SU-DHL-6 (cell line): ENCODE data around the gene ACER2.

Source experiments
- CTCF ChIP-seq: fragments of 200-600 bp; sonication (generic); IDR thresholded peaks from one replicate; pipeline ENCODE4 v1.5.1; 2017; ENCODE audit warnings: antibody characterized with exemption, mild to moderate bottlenecking, low read length, moderate library complexity; ENCODE audit not compliant: insufficient read depth, poor library complexity, severe bottlenecking
- EZH2phosphoT487 ChIP-seq: fragments of 200-600 bp; sonication (generic), shearing (Covaris generic); conservative IDR thresholded peaks from 2 replicates; pipeline ENCODE4 v1.6.1; 2018; ENCODE audit warnings: mild to moderate bottlenecking, antibody characterized with exemption, low read length, moderate library complexity, mixed read lengths

DNA sequence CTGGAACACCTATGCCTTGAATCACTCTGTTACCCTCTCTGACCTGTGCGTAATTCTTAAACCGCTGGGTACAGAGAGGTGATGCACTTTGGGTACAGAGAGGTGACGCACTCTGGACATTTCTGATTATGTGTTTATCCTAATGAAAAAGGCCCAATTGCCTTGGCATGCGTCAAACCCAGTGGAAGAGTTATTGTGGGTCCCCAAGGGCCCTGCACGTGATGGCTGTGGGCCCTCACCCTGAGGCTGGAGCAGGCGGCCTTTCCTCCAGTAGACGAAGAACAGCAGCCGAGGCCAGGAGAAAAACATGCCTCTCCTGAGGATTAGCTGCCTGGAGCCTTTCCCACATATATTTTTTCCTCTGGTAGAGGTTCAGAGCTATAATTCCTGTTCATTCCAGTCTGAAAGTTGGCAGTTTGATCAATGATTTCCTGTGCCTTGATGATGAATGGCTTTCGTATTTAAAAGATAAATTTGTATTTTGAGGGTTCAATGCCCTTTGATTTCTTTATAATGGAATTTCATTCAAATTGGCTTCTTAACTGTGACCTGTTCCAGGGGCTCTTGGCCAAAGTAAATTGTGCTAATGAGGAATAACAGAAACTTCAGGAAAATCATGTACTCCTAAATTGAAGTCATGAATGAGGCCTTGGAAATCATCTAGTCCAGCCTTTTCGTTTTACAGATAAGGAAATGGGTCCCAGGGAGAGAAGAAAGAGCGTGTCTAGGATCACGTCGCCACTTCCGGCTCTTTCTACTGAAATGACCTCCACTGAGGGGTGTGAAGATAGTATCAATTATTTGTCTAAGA lies 22.8 kb downstream of the ACER2 start:
- TF ChIP-seq CTCF, result no peak
- TF ChIP-seq EZH2phosphoT487, result no peak
